IMR-90 (cell line): ENCODE measurements around the gene DYSF.

Source experiments
- BHLHE40 ChIP-seq: fragments of 150-350 bp; IDR thresholded peaks from 2 replicates; pipeline ENCODE4 v1.6.1; 2016; ENCODE audit warnings: mild to moderate bottlenecking, low read depth, low read length
- CEBPB ChIP-seq: IDR thresholded peaks from 2 replicates; pipeline ENCODE4 v1.6.1; 2012; ENCODE audit warnings: low read depth, low read length, improper control_type of control experiment
- CHD1 ChIP-seq: IDR thresholded peaks from 2 replicates; pipeline ENCODE4 v1.6.1; 2012; ENCODE audit warnings: low read depth, low read length, improper control_type of control experiment
- CTCF ChIP-seq: conservative IDR thresholded peaks from 2 replicates; pipeline ENCODE4 v1.5.1; 2012; ENCODE audit warnings: mild to moderate bottlenecking, low read depth, low read length, improper control_type of control experiment
- MAFK ChIP-seq: IDR thresholded peaks from 2 replicates; pipeline ENCODE4 v1.6.1; 2012; ENCODE audit warnings: low read depth, low read length, improper control_type of control experiment
- MAZ ChIP-seq: IDR thresholded peaks from 2 replicates; pipeline ENCODE4 v1.6.1; 2012; ENCODE audit warnings: low read depth, mild to moderate bottlenecking, low read length, improper control_type of control experiment, moderate library complexity, borderline replicate concordance
- MXI1 ChIP-seq: IDR thresholded peaks from 2 replicates; pipeline ENCODE4 v1.6.1; 2012; ENCODE audit warnings: low read depth, mild to moderate bottlenecking, low read length, moderate library complexity, borderline replicate concordance
- POLR2A ChIP-seq: IDR thresholded peaks from 2 replicates; pipeline ENCODE4 v1.6.1; 2012; ENCODE audit warnings: mild to moderate bottlenecking, low read depth, low read length
- RAD21 ChIP-seq: IDR thresholded peaks from 2 replicates; pipeline ENCODE4 v1.6.1; 2012; ENCODE audit warnings: low read length, improper control_type of control experiment
- RCOR1 ChIP-seq: IDR thresholded peaks from 2 replicates; pipeline ENCODE4 v1.6.1; 2012; ENCODE audit warnings: mild to moderate bottlenecking, low read length, improper control_type of control experiment; ENCODE audit not compliant: insufficient replicate concordance
- RFX5 ChIP-seq: IDR thresholded peaks from 2 replicates; pipeline ENCODE4 v1.8.0; 2012; ENCODE audit warnings: low read depth, mild to moderate bottlenecking, low read length, moderate library complexity
- USF2 ChIP-seq: fragments of 150-350 bp; IDR thresholded peaks from 2 replicates; pipeline ENCODE4 v1.6.1; 2017; ENCODE audit warnings: mild to moderate bottlenecking, antibody characterized with exemption, low read length, low read depth

- no peak for TF ChIP-seq POLR2A
- no peak for TF ChIP-seq MXI1
- TF ChIP-seq CTCF, result no peak
- no peak for TF ChIP-seq RFX5
- TF ChIP-seq MAFK, result no peak
- no peak for TF ChIP-seq CEBPB
- no peak for TF ChIP-seq CHD1
- TF ChIP-seq BHLHE40, result no peak
- no peak for TF ChIP-seq USF2
- TF ChIP-seq RAD21, result no peak
- no peak for TF ChIP-seq RCOR1
- TF ChIP-seq MAZ, result no peak
Measured at GRCh38 chr2:71534201-71534600, 80.8 kb downstream of the DYSF start.
